ENCODE results near the gene NDUFB11. TPM values are rescaled to one million over a fixed set of nuclear protein-coding genes. Genes with fewer than 3 reads are reported as not detected.

The NDUFB11 gene
- 77.4 and 115 TPM in 2 replicates for total RNA-seq (2014; rRNA removed; shearing (Covaris generic))

GRCh38 chrX:47144626-47145394, at the start of gene NDUFB11, which contains the start of gene RBM10:
Gene NDUFB11 (minus strand): TSS chrX:47144702. CDS start chrX:47144679, 23 bp downstream.
Gene RBM10 (plus strand): TSS chrX:47145221. CDS start chrX:47147482, 2,261 bp downstream.
- Histone ChIP-seq H3K36me3 (peaks cover 2% of the 10 kb centered on the region), H3K27ac (peak within 1 kb of the TSS; percentile 62), H3K4me1 (replicated peaks) (0 out of 2 replicates have a peak, but pooled peaks cover 3% of the 10 kb centered on the region), H3K9me3 (replicated peaks) (no peaks in the 10 kb centered on the region), H3K27me3 (replicated peaks) (no peaks in the 10 kb centered on the region), H3K4me3 (peak within 1 kb of the TSS; percentile 71)
- DNase-seq (ENCODE audit: low read depth in 1 of 2, low spot score in 2 of 2), result peak; percentile 91 to 94

GRCh38 chrX:47193475-47194193, 49.1 kb upstream of the NDUFB11 start, which contains the start of gene UBA1:
Gene UBA1 (plus strand): TSS chrX:47193829. CDS start chrX:47198803, 4,974 bp downstream.
- H3K4me1 ChIP-seq (replicated peaks), result peaks cover 24% of the 10 kb centered on the region
- H3K36me3 ChIP-seq, result peaks cover 35% of the 10 kb centered on the region
- H3K27me3 ChIP-seq (replicated peaks), result no peaks in the 10 kb centered on the region
- peak; percentile 82 to 92 for DNase-seq (ENCODE audit: low read depth in 1 of 2, low spot score in 2 of 2)
- no peaks in the 10 kb centered on the region for H3K9me3 ChIP-seq (replicated peaks)
- H3K4me3 ChIP-seq, result peak within 1 kb of the TSS; percentile 87
- peak within 1 kb of the TSS; percentile 94 for H3K27ac ChIP-seq

GRCh38 chrX:47191806-47192401, 47.4 kb upstream of the NDUFB11 start:
- peak overlapping the region; percentile 50 for H3K4me3 ChIP-seq
- peaks cover 22% of the 10 kb centered on the region for H3K36me3 ChIP-seq
- DNase-seq (ENCODE audit: low read depth in 1 of 2, low spot score in 2 of 2), result no peak
- no peaks in the 10 kb centered on the region for H3K9me3 ChIP-seq (replicated peaks)
- H3K27ac ChIP-seq, result no peak overlapping the region
- peaks cover 16% of the 10 kb centered on the region for H3K4me1 ChIP-seq (replicated peaks)
- no peaks in the 10 kb centered on the region for H3K27me3 ChIP-seq (replicated peaks)

- H3K36me3 ChIP-seq, result peaks cover 18% of the 10 kb centered on the region
- H3K27ac ChIP-seq, result no peak overlapping the region
- peaks cover 15% of the 10 kb centered on the region for H3K4me1 ChIP-seq (replicated peaks)
- DNase-seq (ENCODE audit: low read depth in 1 of 2, low spot score in 2 of 2), result peak in 1 of 2 experiments; percentile 15
- H3K4me3 ChIP-seq, result peak overlapping the region; percentile 50
- no peaks in the 10 kb centered on the region for H3K27me3 ChIP-seq (replicated peaks)
- no peaks in the 10 kb centered on the region for H3K9me3 ChIP-seq (replicated peaks)
Measured at GRCh38 chrX:47191331-47191730, 46.8 kb upstream of the NDUFB11 start.

GRCh38 chrX:47190445-47191269, 46.2 kb upstream of the NDUFB11 start:
- H3K9me3 ChIP-seq (replicated peaks), result no peaks in the 10 kb centered on the region
- peak overlapping the region; percentile 12; the same call in 1 of the 2 replicates for H3K27ac ChIP-seq
- peak overlapping the region; percentile 50 for H3K4me3 ChIP-seq
- no peaks in the 10 kb centered on the region for H3K27me3 ChIP-seq (replicated peaks)
- H3K4me1 ChIP-seq (replicated peaks), result peaks cover 12% of the 10 kb centered on the region
- DNase-seq (ENCODE audit: low read depth in 1 of 2, low spot score in 2 of 2), result peak; percentile 74 to 91
- H3K36me3 ChIP-seq, result peaks cover 18% of the 10 kb centered on the region

- Histone ChIP-seq H3K9me3 (replicated peaks) (no peaks in the 10 kb centered on the region), H3K4me1 (replicated peaks) (peaks cover 9% of the 10 kb centered on the region), H3K27ac (no peak overlapping the region), H3K4me3 (no peak overlapping the region), H3K36me3 (peaks cover 21% of the 10 kb centered on the region), H3K27me3 (replicated peaks) (no peaks in the 10 kb centered on the region)
- DNase-seq (ENCODE audit: low read depth in 1 of 2, low spot score in 2 of 2), result no peak
Measured at GRCh38 chrX:47189906-47190305, 45.4 kb upstream of the NDUFB11 start.

- Histone ChIP-seq H3K4me1 (replicated peaks) (peaks cover 3% of the 10 kb centered on the region; the same call in 1 of the 2 replicates), H3K36me3 (peaks cover 18% of the 10 kb centered on the region), H3K4me3 (no peak overlapping the region), H3K27ac (no peak overlapping the region), H3K9me3 (replicated peaks) (no peaks in the 10 kb centered on the region), H3K27me3 (replicated peaks) (no peaks in the 10 kb centered on the region)
- DNase-seq (ENCODE audit: low read depth in 1 of 2, low spot score in 2 of 2), result no peak
Measured at GRCh38 chrX:47187106-47187677, 42.7 kb upstream of the NDUFB11 start.

- no peaks in the 10 kb centered on the region for H3K9me3 ChIP-seq (replicated peaks)
- no peak overlapping the region for H3K4me3 ChIP-seq
- H3K36me3 ChIP-seq, result peaks cover 26% of the 10 kb centered on the region
- no peak for DNase-seq (ENCODE audit: low read depth in 1 of 2, low spot score in 2 of 2)
- no peaks in the 10 kb centered on the region for H3K4me1 ChIP-seq (replicated peaks)
- H3K27me3 ChIP-seq (replicated peaks), result no peaks in the 10 kb centered on the region
- H3K27ac ChIP-seq, result no peak overlapping the region
Measured at GRCh38 chrX:47186096-47186740, 41.7 kb upstream of the NDUFB11 start.

GRCh38 chrX:47185241-47185640, 40.7 kb upstream of the NDUFB11 start:
- Histone ChIP-seq H3K4me3 (no peak overlapping the region), H3K27ac (no peak overlapping the region), H3K4me1 (replicated peaks) (no peaks in the 10 kb centered on the region), H3K9me3 (replicated peaks) (no peaks in the 10 kb centered on the region), H3K27me3 (replicated peaks) (no peaks in the 10 kb centered on the region), H3K36me3 (peaks cover 27% of the 10 kb centered on the region)
- no peak for DNase-seq (ENCODE audit: low read depth in 1 of 2, low spot score in 2 of 2)

DNA sequence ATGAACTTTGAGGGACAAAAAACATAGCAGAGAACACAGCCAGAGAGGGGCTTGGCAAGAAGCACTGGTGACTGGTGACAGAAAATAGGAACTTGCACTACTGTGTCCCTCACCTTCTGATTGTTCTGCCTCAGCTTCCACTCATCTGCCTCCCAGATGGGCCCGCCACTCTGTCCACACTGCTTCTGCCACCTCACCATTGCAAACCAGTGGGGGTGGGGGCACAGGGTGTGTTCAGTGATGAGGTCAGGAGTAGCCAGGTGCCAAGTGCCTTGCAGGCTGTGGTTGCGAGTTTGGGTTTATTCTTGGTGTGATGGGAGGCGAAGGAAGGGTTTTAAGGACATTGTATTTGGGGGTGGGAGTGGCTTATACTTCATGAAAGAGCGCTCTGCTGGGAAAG, 40.0 kb upstream of the NDUFB11 start:
- H3K27me3 ChIP-seq (replicated peaks), result no peaks in the 10 kb centered on the region

GRCh38 chrX:47182106-47182700, 37.7 kb upstream of the NDUFB11 start:
- Histone ChIP-seq H3K36me3 (peaks cover 39% of the 10 kb centered on the region), H3K4me1 (replicated peaks) (no peaks in the 10 kb centered on the region), H3K9me3 (replicated peaks) (no peaks in the 10 kb centered on the region), H3K27ac (no peak overlapping the region), H3K4me3 (no peak overlapping the region), H3K27me3 (replicated peaks) (no peaks in the 10 kb centered on the region)
- DNase-seq (ENCODE audit: low read depth in 1 of 2, low spot score in 2 of 2), result no peak

More for the DNA sequence above, 40.0 kb upstream of the NDUFB11 start:
- H3K4me1 ChIP-seq (replicated peaks), result no peaks in the 10 kb centered on the region
- H3K27ac ChIP-seq, result no peak overlapping the region
- DNase-seq (ENCODE audit: low read depth in 1 of 2, low spot score in 2 of 2), result no peak
- H3K4me3 ChIP-seq, result no peak overlapping the region
- peaks cover 32% of the 10 kb centered on the region for H3K36me3 ChIP-seq
- H3K9me3 ChIP-seq (replicated peaks), result no peaks in the 10 kb centered on the region

GRCh38 chrX:47181301-47181700, 36.8 kb upstream of the NDUFB11 start:
- Histone ChIP-seq H3K27ac (no peak overlapping the region), H3K9me3 (replicated peaks) (no peaks in the 10 kb centered on the region), H3K36me3 (peaks cover 40% of the 10 kb centered on the region), H3K27me3 (replicated peaks) (no peaks in the 10 kb centered on the region), H3K4me1 (replicated peaks) (no peaks in the 10 kb centered on the region), H3K4me3 (no peak overlapping the region)
- no peak for DNase-seq (ENCODE audit: low read depth in 1 of 2, low spot score in 2 of 2)

Data from SJSA1 (cell line).